Pancreas (tissue), 10 donors: Measurements from ENCODE around the gene GMDS. TPM values are rescaled to one million over a fixed set of nuclear protein-coding genes. Genes with fewer than 3 reads are reported as not detected.

Experiments
- ATAC-seq, 4 donors: fragments of 200-7000 bp; cut with Tn5 transposase; one replicate each; pipeline versions ENCODE4 v1.8.0 to v1.9.1; 2020; ENCODE audit warnings: mild to moderate bottlenecking in 4 of 4, moderate library complexity in 4 of 4
- DNase-seq, 6 donors: peaks; one replicate each; pipeline ENCODE4 v3.0.0-alpha.2; 2020
- FAIRE-seq: peaks from 2 replicates; lab custom pipeline; 2012; peaks lifted over from hg19 to GRCh38; lab: Jason Lieb, UNC
- H3K27ac ChIP-seq, 4 donors: fragments of 200-600 bp; sonication (generic); 1 replicate in 3 of 4; 2 replicates in 1 of 4; pipeline versions ENCODE4 v1.5.0 to v1.8.0; 2020
- H3K27me3 ChIP-seq, 4 donors: fragments of 200-600 bp; one replicate each; pipeline ENCODE4 v1.8.0; 2021
- H3K36me3 ChIP-seq, 3 donors: fragments of 200-600 bp; sonication (generic) in 1 of 3; one replicate each; pipeline versions ENCODE4 v1.5.0 to v1.8.0; 2020 to 2021
- H3K4me1 ChIP-seq, 3 donors: fragments of 200-600 bp; one replicate each; pipeline ENCODE4 v1.8.0; 2021
- H3K4me3 ChIP-seq, 4 donors: fragments of 200-600 bp; sonication (generic) in 2 of 4; one replicate each; pipeline versions ENCODE4 v1.5.0 to v1.8.0; 2020 to 2021
- H3K9me3 ChIP-seq, 4 donors: fragments of 200-600 bp; one replicate each; pipeline ENCODE4 v1.8.0; 2021
- CTCF ChIP-seq, 4 donors: fragments of 200-600 bp; sonication (generic) in 3 of 4; IDR thresholded peaks; one replicate each; pipeline versions ENCODE4 v1.5.0 to v1.8.0; 2021; ENCODE audit warnings: antibody characterized with exemption in 4 of 4
- WGBS, 2 donors: extraction: QIAGEN DNeasy Blood & Tissue Kit; methylation state at CpG; one replicate each; pipeline ENCODE4 v1.1.7; 2013; 5-methylcytosine and 5-hydroxymethylcytosine counted together
- intact Hi-C, 3 donors: fragments of 100-400 bp; cut with DNase I; formaldehyde crosslinking; loops; one replicate each; pipeline versions ENCODE4 v1.11.1 to v1.14.2; 2022
- polyA plus RNA-seq, 2 donors: library from polyadenylated mRNA; stranded (reverse); fragments of 200-250 nt; gene quantifications; one replicate each; pipeline ENCODE4 v1.2.3, GENCODE V29; 2013
- total RNA-seq, 6 donors: library from RNA; stranded (reverse); fragmentation: NEBNext Ultra II Directional in 4 of 6; extraction: Animal tissue kit (Norgen Biotek cat#: 25700) in 4 of 6; gene quantifications; one replicate each; pipeline versions ENCODE4 v1.2.1 to v1.2.4, GENCODE V29; 2021 to 2023
- donor health status: healthy with polysubstance abuse.
- donor health status: DM: no; HTN: no; CAD: no; lungs with moderate emphysema.
- donor health status: DM: no; HTN: no; CAD: no.
- donor health status: control.
- donor health status: control.
- donor health status: Bipolar disorder and iron deficiency.
- donor health status: DM: yes; HTN: yes; CAD: no.
- donor health status: DM: no; HTN: no; CAD: no.
- donor health status: DM: no; HTN: no; CAD: no.
- donor health status: DM: yes; HTN: yes; CAD: no.

The GMDS gene
- total and polyA plus RNA-seq, 8 donors: 7.6 to 40.8 (median 26.5) TPM

- no peak for TF ChIP-seq CTCF (IDR thresholded peaks at IDR 0.05)
- intact Hi-C loops: no loop called here
- H3K9me3 ChIP-seq: no peaks in the 10 kb centered on the region
- ATAC-seq (no peak), FAIRE-seq (no peak), DNase-seq (no peak)
- H3K27ac ChIP-seq: no peak overlapping the region
- no peaks in the 10 kb centered on the region for H3K36me3 ChIP-seq
- no peaks in the 10 kb centered on the region for H3K27me3 ChIP-seq
- 99 to 100% methylated on average over 1 of the region's 1 CpG for WGBS, 2 donors
- peaks cover 10 to 15% (median 15%) of the 10 kb centered on the region in 3 donors for H3K4me1 ChIP-seq
- no peak overlapping the region for H3K4me3 ChIP-seq
Measured at GRCh38 chr6:2263896-2264295, 18.5 kb upstream of the GMDS start.

- FAIRE-seq (no peak), DNase-seq (no peak)
- peak overlapping the region in 1 of 4 donors; percentile 38 for H3K27ac ChIP-seq
Measured at GRCh38 chr6:2259574-2259973, 14.2 kb upstream of the GMDS start.

GRCh38 chr6:2259002-2259494, 13.6 kb upstream of the GMDS start:
- no peaks in the 10 kb centered on the region for H3K36me3 ChIP-seq
- TF ChIP-seq CTCF (IDR thresholded peaks at IDR 0.05): no peak
- WGBS, 2 donors: 12 to 14% methylated on average over 4 of the region's 4 CpGs
- H3K4me3 ChIP-seq: no peak overlapping the region
- ATAC-seq (peak; percentile 58 to 90 (median 86)), FAIRE-seq (no peak), DNase-seq (no peak)
- no peaks in the 10 kb centered on the region for H3K9me3 ChIP-seq
- intact Hi-C loops: no loop called here
- H3K4me1 ChIP-seq: peaks cover 6 to 17% (median 10%) of the 10 kb centered on the region in 3 donors
- H3K27me3 ChIP-seq: no peaks in the 10 kb centered on the region
- H3K27ac ChIP-seq: peak overlapping the region in 2 of 4 donors; percentile 16 to 38

More at GRCh38 chr6:2259574-2259973, 14.2 kb upstream of the GMDS start:
- no peak overlapping the region for H3K4me3 ChIP-seq
- no peaks in the 10 kb centered on the region for H3K9me3 ChIP-seq
- H3K36me3 ChIP-seq: no peaks in the 10 kb centered on the region
- intact Hi-C loops: no loop called here
- WGBS, 2 donors: 84 to 87% methylated on average over 5 of the region's 5 CpGs
- no peak for ATAC-seq
- no peak for TF ChIP-seq CTCF (IDR thresholded peaks at IDR 0.05)
- peaks cover 6 to 17% (median 10%) of the 10 kb centered on the region in 3 donors for H3K4me1 ChIP-seq
- H3K27me3 ChIP-seq: no peaks in the 10 kb centered on the region

GRCh38 chr6:2258112-2258511, 12.7 kb upstream of the GMDS start:
- H3K27me3 ChIP-seq: no peaks in the 10 kb centered on the region
- WGBS, 2 donors: 93 to 95% methylated on average over 3 of the region's 3 CpGs
- FAIRE-seq (no peak), DNase-seq (no peak), ATAC-seq (no peak)
- H3K4me1 ChIP-seq: peaks cover 6 to 17% (median 10%) of the 10 kb centered on the region in 3 donors
- H3K36me3 ChIP-seq: no peaks in the 10 kb centered on the region
- peak overlapping the region in 2 of 4 donors; percentile 12 to 38 for H3K27ac ChIP-seq
- H3K9me3 ChIP-seq: no peaks in the 10 kb centered on the region
- H3K4me3 ChIP-seq: no peak overlapping the region
- no peak for TF ChIP-seq CTCF (IDR thresholded peaks at IDR 0.05)
- intact Hi-C loops: no loop called here

GRCh38 chr6:2257363-2257762, 12.0 kb upstream of the GMDS start:
- peaks cover 6 to 17% (median 10%) of the 10 kb centered on the region in 3 donors for H3K4me1 ChIP-seq
- DNase-seq (no peak), ATAC-seq (no peak), FAIRE-seq (no peak)
- H3K27me3 ChIP-seq: no peaks in the 10 kb centered on the region
- H3K27ac ChIP-seq: no peak overlapping the region
- intact Hi-C loops: no loop called here
- no peak overlapping the region for H3K4me3 ChIP-seq
- no peaks in the 10 kb centered on the region for H3K9me3 ChIP-seq
- TF ChIP-seq CTCF (IDR thresholded peaks at IDR 0.05): no peak
- H3K36me3 ChIP-seq: no peaks in the 10 kb centered on the region
